Esophagus mucosa (tissue), 1 donor: ENCODE results near the gene ARHGAP4. TPM values are rescaled to one million over a fixed set of nuclear protein-coding genes. Genes with fewer than 3 reads are reported as not detected.

Experiments
- ATAC-seq: fragments of 200-7000 bp; cut with Tn5 transposase; one replicate; pipeline ENCODE4 v1.9.1; 2020
- total RNA-seq: library from RNA; stranded (reverse); gene quantifications from one replicate; pipeline ENCODE4 v1.2.4, GENCODE V29; 2023
- donor health status: DM: yes; HTN: yes; CAD: no.

The ARHGAP4 gene
- total RNA-seq, 1 donor from 2014 or later, result 7.5 TPM

DNA sequence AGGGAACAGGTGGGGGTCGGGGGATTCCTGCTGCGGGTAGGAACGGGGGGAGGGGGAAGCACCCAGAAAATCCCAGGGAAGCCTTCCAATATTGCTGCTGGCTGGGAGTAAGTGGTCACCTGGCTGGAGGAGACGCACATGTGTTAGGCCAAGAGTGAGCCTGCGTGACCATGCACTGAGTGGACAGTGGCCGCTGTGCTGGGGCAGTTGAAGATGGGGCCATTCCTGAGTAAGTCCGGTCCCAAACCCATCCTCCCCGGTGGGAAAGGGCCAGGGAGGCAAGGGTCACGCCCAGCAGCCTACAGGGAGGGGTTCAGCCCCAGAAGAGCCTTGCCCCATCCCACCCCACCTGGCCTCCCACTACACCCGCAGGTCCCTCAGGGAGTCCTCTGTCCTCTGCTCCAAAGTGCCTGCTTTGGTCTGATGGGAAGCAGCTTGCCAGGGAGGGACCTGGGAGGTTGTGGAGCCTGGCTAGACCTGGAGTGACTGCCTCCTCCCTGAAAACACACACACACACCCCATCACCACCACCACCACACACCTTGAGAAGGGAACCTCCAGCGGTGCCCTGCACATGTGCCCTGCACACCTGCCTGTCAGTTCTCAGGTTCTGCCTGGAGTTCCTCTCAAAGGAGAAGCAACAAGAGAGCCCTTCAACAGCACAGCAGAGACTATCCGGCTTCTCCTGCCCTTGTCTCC lies 46.2 kb downstream of the ARHGAP4 start:
- ATAC-seq, result no peak

DNA sequence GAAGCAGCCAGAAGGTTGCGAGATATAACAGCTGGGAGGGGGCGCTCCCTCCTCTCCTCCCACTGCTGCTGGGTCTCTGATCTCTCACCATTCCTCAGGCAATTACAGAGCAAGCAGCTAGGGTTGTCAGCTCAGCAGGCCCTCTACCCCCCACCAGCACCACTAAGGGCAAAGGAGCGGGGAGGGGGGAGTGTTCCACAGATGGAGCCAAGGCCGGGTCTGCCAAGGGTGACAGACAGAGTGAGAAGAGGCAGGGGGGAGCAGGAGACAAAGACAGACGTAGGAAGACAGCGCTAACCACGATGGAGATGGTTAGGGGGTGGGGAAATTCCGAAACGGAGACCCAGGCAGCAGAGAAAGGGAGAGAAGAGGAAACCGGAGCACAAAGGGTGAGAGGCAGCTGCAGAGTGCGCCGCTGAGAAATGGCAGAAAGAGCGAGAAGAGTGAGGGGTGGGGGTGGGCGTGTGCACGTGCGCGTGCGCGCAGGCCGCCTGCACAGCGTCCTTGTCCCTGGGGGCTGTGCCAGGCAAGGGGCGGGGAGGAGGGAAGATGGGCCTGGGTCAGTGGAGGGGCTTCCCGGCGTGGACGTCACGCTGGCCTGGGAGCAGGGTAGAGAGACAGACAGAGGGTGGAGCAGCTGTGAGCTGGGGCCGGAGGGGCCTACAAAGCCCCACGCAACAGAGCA lies 47.0 kb downstream of the ARHGAP4 start:
- no peak for ATAC-seq

DNA sequence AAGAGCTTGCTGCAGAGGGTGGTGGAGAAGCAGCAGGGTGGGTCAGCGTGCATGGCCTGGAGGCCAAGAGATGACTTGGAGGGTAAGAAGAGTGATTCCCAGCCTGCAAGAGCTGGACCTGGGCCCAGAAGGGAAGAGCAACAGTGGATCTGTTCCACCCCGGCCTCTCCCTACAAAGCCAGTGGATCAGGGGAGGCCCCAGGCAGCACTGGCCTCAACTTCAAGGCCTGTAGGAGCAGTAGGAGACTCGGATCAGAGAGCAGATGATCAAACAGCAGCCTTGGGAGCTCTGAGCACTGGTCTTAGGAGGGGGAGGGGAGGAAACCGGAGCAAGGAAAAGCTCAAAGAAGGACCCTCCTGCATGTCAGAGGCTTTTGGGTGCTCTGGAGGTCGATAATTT lies 47.7 kb downstream of the ARHGAP4 start:
- ATAC-seq, result no peak

- no peak for ATAC-seq
Measured at GRCh38 chrX:153877571-153878261, 48.3 kb downstream of the ARHGAP4 start.

DNA sequence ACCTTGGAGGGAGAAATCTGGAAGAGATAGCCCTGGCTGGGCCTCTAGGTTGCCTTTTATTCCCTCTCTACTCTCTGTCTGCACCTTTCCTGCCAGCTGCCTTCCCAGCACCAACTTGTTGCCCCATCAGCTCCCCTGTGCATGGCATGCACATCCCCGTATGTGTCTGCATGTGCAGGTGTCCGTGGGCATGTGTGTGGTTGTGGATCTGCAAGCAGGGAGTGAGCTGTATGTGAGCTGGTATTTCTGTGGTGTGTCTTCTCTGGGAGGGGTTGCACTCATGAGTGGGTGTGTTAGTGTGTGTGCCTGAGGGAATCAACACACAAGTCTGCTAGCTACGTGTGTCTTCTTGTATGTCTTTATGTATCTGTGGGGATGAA lies 50.0 kb downstream of the ARHGAP4 start:
- ATAC-seq, result no peak

DNA sequence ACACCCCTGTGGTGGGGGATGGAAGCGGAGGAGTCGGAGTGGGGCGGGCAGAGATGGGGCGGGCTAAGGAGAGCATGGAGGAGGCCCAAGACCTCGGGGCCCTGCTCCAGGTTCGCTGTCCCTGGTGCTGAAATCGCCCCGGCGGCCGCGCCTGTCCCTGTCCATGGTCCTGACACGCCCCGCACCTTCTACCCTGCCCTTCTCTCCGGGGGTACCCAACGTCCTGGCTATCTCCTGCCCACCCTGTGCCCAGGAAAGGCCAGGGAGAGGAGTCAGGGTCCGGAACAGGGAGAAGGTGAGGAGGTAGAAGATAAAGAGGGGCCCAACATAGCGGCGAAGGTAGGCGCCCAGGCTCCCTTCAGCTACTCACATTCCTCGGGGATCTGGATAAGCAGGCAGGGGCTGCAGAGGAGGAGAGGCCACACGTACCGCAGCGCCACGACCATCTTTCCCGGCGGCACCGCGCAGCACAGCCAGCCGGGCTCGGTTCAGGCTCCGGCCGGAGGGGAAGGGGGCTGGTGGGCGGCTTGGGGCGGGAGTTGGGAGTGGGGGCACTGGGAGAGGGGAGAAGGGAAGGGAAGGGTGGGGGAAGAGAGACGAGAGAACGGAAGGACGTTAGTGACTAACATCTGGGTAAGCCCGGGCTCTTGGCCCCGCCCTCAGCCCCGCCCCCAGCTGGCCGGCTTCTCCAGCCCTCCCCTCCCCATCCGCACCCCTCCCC lies 50.5 kb downstream of the ARHGAP4 start:
- ATAC-seq, result peak; percentile 81

DNA sequence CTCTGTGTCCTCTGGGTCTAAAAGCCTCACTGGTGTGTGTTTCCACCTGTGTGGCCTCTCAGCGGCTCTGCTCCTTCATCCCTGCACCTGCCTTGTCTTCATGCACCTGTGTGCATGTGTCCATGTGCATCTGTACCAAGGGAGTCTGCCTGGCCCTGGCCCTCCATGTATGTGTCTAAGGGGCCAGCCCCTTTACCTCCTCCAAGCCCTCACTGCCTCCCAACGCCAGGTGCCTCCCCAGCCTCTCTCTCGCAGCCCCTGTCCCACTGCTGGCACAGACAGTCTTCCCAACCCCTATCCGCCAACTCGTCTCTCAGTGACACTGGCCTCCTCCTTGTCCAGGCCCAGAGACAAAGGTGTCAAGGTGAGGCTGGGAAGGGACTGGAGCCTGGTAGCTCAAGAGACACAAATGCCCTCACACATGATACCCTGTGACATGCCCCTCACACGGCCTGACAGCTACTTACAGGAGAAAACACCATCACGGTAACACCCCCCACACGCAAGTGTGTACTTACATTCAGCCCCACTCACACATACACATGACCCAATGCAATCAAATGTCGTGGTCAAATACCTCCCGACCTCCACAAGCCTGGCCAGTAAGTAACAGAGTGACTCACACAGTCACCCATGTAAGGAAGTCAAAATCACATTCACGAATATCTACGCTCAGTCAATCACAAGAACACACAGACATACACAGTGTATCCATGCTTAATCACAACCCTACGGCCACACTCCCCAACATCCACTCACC lies 51.5 kb downstream of the ARHGAP4 start:
- no peak for ATAC-seq

GRCh38 chrX:153874085-153874365 lies 52.0 kb downstream of the ARHGAP4 start:
- no peak for ATAC-seq

DNA sequence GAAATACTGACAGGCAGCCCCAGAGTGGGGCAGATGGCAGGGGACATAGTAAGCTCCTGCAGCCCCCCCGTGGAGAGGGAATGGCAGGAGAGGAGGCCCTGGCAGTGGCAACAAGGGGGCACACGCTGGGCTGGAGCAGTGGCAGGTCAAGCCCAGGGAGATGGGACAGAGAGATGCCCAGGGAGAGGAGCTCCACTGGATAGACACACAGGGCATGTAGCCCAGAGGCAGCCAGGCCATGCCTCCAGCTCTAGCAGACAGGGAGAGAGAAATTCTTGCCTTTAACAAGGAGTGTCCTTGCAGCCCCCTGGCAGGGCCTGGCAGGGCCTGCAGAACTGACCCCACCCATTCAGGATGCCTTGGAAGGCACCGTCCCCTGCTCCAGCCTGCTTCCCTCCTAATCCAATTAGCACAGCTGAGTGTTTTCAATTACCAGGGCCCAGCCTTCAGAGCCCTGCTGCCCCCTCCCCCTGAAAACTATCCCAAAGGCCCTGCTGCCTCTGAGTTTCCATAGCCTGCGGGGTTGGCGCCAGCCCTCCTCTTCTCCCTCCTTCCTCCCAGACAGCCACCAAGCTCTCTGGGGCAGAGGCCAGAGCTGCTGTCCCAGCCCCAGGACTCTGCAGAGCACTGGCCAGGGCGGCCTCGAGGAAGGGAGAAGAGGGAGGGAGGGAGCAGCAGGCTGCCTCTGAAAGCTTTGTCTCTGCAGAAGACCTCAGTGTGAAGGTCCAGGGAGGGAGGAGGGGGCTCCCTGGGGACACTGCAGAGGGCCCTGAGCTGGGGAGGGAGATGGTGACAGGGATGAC lies 52.6 kb downstream of the ARHGAP4 start:
- ATAC-seq, result no peak

GRCh38 chrX:153871946-153872878 lies 53.9 kb downstream of the ARHGAP4 start:
- no peak for ATAC-seq

DNA sequence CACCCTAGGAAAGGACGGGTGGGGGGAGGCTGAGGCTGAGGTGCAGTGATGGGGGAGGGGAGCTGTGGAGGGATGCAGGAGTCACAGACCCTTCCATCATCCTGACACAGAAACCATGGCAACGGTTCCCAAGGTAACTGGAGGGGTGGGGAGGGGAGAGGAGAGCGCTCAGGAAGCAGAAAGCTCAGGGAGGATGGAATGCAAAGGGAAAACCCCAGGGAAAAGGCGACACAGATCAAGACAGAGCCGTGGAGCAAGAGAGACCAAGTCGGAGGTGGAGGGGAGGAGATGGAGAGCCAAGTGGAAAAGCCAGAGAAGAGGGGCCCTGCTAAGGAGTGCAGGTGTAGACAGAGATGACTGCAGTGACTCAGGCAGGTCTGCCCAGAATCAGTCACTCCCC lies 54.6 kb downstream of the ARHGAP4 start:
- no peak for ATAC-seq

DNA sequence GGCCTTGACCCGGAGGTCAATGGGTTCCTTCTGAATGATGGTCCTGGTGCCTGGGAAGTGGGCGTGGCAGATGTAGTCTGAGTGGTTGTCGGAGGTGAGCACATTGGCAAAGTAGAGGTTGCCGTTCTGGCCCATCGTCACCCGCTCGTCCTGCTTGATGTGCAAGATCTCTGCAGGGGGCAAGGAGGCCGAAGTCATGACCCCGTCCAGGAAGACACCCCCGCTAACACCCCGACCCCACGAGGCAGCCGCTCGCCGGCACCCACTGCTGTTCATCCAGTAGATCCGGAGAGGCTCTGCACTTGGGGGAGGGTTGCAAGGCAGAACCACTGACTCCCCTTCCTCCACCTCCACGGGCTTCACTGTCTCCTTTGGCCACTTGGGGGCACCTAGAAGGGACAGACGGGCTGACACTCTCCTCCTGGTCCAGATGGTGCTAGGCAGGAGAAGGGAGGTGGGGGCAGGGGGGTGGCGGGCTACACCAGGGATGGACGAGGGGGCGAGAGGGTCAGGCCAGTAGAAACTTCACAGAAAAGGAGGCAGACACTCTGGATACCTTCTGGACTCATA lies 55.2 kb downstream of the ARHGAP4 start:
- ATAC-seq, result no peak

- no peak for ATAC-seq
Measured at GRCh38 chrX:153870288-153870690, 55.8 kb downstream of the ARHGAP4 start.

GRCh38 chrX:153869473-153870287 lies 56.4 kb downstream of the ARHGAP4 start:
- no peak for ATAC-seq

DNA sequence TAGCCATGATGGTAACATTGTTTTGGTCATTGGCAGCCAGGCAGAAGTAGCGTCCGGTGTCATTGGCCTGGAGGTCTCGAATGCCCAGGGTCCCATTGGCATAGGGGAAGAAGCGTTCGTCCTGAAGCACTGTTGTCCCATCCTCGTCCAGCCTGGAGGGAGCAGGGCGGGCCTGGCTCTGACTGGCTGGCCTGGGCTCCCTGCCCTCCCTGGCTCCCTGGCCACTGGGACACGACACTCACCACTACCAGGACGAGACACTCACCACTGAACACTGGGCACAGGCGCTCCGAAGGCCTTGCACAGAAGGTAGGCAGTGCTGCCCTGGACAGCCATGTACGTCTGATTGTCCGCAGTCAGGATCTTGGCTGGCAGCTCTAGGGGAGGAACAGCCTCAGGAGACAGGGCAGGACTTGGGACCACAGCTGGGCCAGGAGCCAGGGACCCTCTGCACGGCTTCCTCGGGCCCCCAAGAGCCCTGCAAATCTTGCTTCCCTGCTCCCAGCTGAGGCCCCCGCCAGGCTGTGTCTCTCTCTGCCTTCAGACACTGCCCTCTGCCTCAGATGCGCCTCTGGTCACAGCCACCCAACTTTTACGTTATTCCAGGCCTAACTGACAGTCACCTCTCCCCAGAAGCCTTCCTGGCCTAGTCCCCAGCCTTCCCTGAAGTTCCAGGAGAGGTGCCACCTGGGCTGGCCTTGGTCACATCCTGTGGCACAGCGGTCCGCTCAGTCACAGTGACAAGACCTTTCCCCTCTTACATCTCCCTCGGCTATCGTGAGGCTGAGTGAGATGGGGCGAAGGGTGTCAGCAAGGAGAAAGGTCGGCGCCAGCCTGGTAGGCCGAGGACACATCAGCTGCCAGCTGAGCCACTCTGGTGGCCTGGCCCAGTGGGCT lies 57.2 kb downstream of the ARHGAP4 start:
- no peak for ATAC-seq

DNA sequence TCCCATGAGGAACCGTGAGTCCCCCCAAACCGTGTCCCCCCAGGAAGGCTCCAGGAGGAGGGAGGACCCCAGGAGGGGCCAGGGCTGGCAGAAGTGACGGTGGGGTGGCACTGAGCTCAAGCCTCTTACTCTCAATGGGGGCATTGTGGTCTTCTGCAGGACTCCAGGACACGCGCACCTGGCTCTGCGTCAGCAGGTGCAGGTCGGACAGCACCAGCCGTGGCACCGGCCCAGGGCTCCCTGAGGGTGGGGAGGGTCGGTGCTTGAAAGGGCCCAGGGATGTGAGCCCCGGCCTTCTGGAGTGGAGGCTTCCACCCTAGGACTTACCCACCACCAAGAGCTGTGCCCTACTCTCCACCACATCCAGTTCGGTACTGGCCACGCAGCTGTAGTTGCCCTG lies 58.4 kb downstream of the ARHGAP4 start:
- ATAC-seq, result no peak

DNA sequence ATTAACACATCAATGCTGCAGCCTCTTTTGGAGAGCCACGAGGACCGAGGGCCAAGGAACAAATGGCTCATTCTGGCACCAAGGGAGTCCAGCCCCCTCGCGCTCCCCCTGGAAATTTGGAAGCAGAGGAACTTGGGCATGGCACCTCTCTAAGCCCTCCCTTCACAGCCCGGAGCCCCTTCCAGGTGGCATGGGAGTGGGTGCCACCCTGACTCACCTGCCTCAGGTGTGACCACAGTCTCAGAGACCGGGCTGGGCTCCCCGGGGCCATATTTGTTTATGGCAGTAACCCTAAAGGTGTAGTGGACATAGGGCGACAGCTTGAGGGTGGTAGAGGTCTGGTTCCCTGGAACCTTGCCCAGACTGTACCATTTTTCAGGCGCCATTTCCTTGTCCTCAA lies 58.9 kb downstream of the ARHGAP4 start:
- ATAC-seq, result no peak

- ATAC-seq, result no peak
Measured at GRCh38 chrX:153866302-153867019, 59.6 kb downstream of the ARHGAP4 start.
